Measurements from ENCODE around the gene EDN2.

EDN2 gene

DNA sequence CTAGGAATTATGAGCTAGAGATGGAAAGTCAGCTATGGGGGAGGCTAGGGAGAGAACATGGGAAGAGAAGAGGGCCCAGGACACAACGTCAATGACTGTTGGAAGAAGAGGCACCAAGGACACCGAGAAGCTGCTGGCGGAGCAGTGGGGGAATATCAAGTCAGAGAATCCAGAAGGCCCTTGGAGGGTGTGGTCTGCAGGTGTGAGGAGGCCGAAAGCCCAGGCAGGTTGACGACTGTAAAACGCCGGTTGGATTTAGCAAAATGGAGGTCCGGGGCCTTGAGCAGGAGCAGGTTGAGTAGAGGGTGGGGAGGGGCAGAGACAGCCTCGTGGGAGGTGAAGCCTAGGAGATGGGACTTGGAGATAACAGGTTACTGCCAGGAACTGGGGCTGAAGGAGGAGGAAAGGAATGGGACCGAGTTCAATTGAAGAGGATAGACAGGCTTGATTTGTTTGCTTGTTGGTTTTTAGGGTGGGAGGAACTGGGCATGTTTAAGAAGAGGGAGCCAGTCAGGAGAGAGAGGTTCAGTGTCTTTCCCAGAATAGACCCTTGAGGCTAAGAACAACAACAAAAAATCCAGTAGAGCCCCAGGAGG lies 35.1 kb downstream of the EDN2 start:
- H2AFZ ChIP-seq (ENCODE audit: low read depth, low read length): no peak overlapping the region
- no peak overlapping the region for H3K4me3 ChIP-seq (ENCODE audit: insufficient read depth in 1 of 2, low read depth in 1 of 2, low read length in 2 of 2)
- no peak overlapping the region for H2BK120ac ChIP-seq (ENCODE audit: low read depth, low read length)
- H3K36me3 ChIP-seq (ENCODE audit: control insufficient read depth in 1 of 2, insufficient read depth in 2 of 2, low read depth in 1 of 2, low read length in 2 of 2): no peaks in the 10 kb centered on the region
- peaks cover 10% of the 10 kb centered on the region for H3K4me1 ChIP-seq (ENCODE audit: control insufficient read depth, insufficient read depth, low read depth, low read length)
- H3K23ac ChIP-seq (ENCODE audit: low read length in 2 of 2): no peak overlapping the region
- H3K14ac ChIP-seq (ENCODE audit: low read length in 2 of 2): no peak overlapping the region
- no peak overlapping the region for H2BK12ac ChIP-seq (ENCODE audit: low read length in 2 of 2)
- H3K4ac ChIP-seq (ENCODE audit: low read depth in 1 of 2, low read length in 2 of 2): no peak overlapping the region
- H3K9me3 ChIP-seq (ENCODE audit: control insufficient read depth, low read length): peaks cover 7% of the 10 kb centered on the region
- peaks cover 20 to 25% of the 10 kb centered on the region in 2 experiments for H3K27me3 ChIP-seq (ENCODE audit: control insufficient read depth in 1 of 2, insufficient read depth in 1 of 2, low read length in 2 of 2)
- H3K79me1 ChIP-seq (replicated peaks; ENCODE audit: low read length, poor library complexity, severe bottlenecking): no peaks in the 10 kb centered on the region
- H4K8ac ChIP-seq (ENCODE audit: low read length): no peak overlapping the region
- DNase-seq: no peak
- H3K18ac ChIP-seq (ENCODE audit: low read depth in 1 of 2, low read length in 2 of 2): no peak overlapping the region
- H3K4me2 ChIP-seq (ENCODE audit: low read length, poor library complexity, severe bottlenecking): no peak overlapping the region
- no peak overlapping the region for H2BK15ac ChIP-seq (ENCODE audit: low read depth, poor library complexity, severe bottlenecking)
- 86% methylated on average over 10 of the region's 10 CpGs for WGBS
- no peak overlapping the region for H3K27ac ChIP-seq (ENCODE audit: low read length, poor library complexity, severe bottlenecking)
- no peak overlapping the region for H3K9ac ChIP-seq (ENCODE audit: low read length)
- H4K91ac ChIP-seq (ENCODE audit: low read length): no peak overlapping the region
- H2AK5ac ChIP-seq (ENCODE audit: low read length, severe bottlenecking): no peak overlapping the region
- no peak overlapping the region for H2BK5ac ChIP-seq (ENCODE audit: low read depth, low read length, poor library complexity, severe bottlenecking)

DNA sequence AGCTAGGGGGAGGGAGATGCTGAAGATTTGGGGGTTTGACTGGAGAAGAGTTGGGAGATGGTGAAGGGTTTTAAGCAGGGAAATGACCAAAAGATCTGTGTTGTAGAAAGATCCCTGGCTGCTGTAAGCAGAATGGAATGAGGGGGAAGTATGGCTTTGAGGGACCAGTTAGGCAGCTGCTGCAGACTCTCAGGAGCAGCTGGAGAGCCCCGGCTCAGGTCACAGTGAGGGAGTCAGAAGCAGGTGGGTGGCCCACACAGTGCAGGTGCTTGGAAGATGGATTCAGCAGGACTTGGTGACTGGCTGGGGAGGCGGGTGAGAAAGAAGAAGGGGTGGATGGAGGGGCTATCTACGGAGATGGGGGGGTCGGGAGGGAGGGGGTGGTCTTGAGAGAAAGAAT lies 35.7 kb downstream of the EDN2 start:
- Histone ChIP-seq H3K4me1 (ENCODE audit: control insufficient read depth, insufficient read depth, low read depth, low read length) (peaks cover 8% of the 10 kb centered on the region), H3K9me3 (ENCODE audit: control insufficient read depth, low read length) (peaks cover 11% of the 10 kb centered on the region), H2AK5ac (ENCODE audit: low read length, severe bottlenecking) (no peak overlapping the region), H3K18ac (ENCODE audit: low read depth in 1 of 2, low read length in 2 of 2) (no peak overlapping the region), H4K91ac (ENCODE audit: low read length) (no peak overlapping the region), H2BK12ac (ENCODE audit: low read length in 2 of 2) (no peak overlapping the region), H3K4ac (ENCODE audit: low read depth in 1 of 2, low read length in 2 of 2) (no peak overlapping the region), H3K4me2 (ENCODE audit: low read length, poor library complexity, severe bottlenecking) (no peak overlapping the region), H2BK120ac (ENCODE audit: low read depth, low read length) (no peak overlapping the region), H3K14ac (ENCODE audit: low read length in 2 of 2) (no peak overlapping the region), H3K9ac (ENCODE audit: low read length) (no peak overlapping the region), H3K27me3 (ENCODE audit: control insufficient read depth in 1 of 2, insufficient read depth in 1 of 2, low read length in 2 of 2) (peaks cover 20 to 25% of the 10 kb centered on the region in 2 experiments), H4K8ac (ENCODE audit: low read length) (no peak overlapping the region), H2BK15ac (ENCODE audit: low read depth, poor library complexity, severe bottlenecking) (no peak overlapping the region), H3K23ac (ENCODE audit: low read length in 2 of 2) (no peak overlapping the region), H3K27ac (ENCODE audit: low read length, poor library complexity, severe bottlenecking) (no peak overlapping the region), H2AFZ (ENCODE audit: low read depth, low read length) (no peak overlapping the region), H3K4me3 (ENCODE audit: insufficient read depth in 1 of 2, low read depth in 1 of 2, low read length in 2 of 2) (no peak overlapping the region), H3K79me1 (replicated peaks; ENCODE audit: low read length, poor library complexity, severe bottlenecking) (no peaks in the 10 kb centered on the region), H3K36me3 (ENCODE audit: control insufficient read depth in 1 of 2, insufficient read depth in 2 of 2, low read depth in 1 of 2, low read length in 2 of 2) (no peaks in the 10 kb centered on the region), H2BK5ac (ENCODE audit: low read depth, low read length, poor library complexity, severe bottlenecking) (no peak overlapping the region)
- DNase-seq: no peak
- 83% methylated on average over 4 of the region's 4 CpGs for WGBS

DNA sequence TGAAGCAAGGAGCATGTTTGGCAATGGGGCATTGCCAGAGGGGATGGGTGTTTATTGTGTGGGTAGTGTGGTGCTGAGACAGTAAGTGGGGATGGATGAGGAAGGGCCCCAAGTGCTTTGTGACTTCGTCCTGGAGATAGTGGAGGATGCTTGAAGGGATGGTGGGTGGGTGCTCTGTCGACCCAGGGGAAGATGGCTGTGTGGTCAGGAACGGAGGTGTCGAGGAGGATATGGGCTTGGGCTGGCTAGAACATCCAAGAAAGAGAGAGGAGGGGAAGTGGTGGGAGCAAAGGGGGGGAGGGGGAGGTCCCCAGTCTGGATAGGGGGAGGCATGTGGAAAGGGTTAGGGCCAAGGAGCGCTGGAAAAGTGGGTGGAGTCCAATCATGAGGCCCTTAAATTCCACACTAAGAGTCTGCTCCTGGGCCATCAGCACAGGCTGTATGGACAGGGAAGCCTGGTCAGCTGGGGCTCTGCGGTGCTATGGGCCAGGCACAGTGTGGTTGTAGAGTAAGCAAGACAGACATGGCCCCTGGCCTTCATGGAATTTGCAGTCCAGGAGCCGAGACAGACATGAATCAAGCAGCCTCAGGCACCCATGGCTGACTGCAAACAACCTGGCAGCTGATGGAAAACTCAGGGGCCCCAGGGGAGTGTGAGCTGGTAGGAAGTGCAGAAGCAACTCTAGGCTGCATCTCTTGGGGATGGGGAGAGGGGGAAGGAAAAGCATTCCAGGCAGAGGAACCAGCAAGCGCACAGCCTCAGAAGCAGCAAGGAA lies 36.3 kb downstream of the EDN2 start:
- WGBS: 78% methylated on average over 8 of the region's 8 CpGs
- Histone ChIP-seq H3K27me3 (ENCODE audit: control insufficient read depth in 1 of 2, insufficient read depth in 1 of 2, low read length in 2 of 2) (peaks cover 20 to 25% of the 10 kb centered on the region in 2 experiments), H2BK5ac (ENCODE audit: low read depth, low read length, poor library complexity, severe bottlenecking) (no peak overlapping the region), H3K9ac (ENCODE audit: low read length) (no peak overlapping the region), H3K36me3 (ENCODE audit: control insufficient read depth in 1 of 2, insufficient read depth in 2 of 2, low read depth in 1 of 2, low read length in 2 of 2) (no peaks in the 10 kb centered on the region), H2BK120ac (ENCODE audit: low read depth, low read length) (no peak overlapping the region), H3K79me1 (replicated peaks; ENCODE audit: low read length, poor library complexity, severe bottlenecking) (no peaks in the 10 kb centered on the region), H3K4me1 (ENCODE audit: control insufficient read depth, insufficient read depth, low read depth, low read length) (peaks cover 8% of the 10 kb centered on the region), H4K91ac (ENCODE audit: low read length) (no peak overlapping the region), H3K9me3 (ENCODE audit: control insufficient read depth, low read length) (peaks cover 11% of the 10 kb centered on the region), H2AK5ac (ENCODE audit: low read length, severe bottlenecking) (no peak overlapping the region), H3K14ac (ENCODE audit: low read length in 2 of 2) (no peak overlapping the region), H3K27ac (ENCODE audit: low read length, poor library complexity, severe bottlenecking) (no peak overlapping the region), H2BK15ac (ENCODE audit: low read depth, poor library complexity, severe bottlenecking) (no peak overlapping the region), H2BK12ac (ENCODE audit: low read length in 2 of 2) (peak overlapping the region in 1 of 2 experiments; percentile 12), H3K18ac (ENCODE audit: low read depth in 1 of 2, low read length in 2 of 2) (peak overlapping the region in 1 of 2 experiments; percentile 38), H3K4ac (ENCODE audit: low read depth in 1 of 2, low read length in 2 of 2) (no peak overlapping the region), H3K4me2 (ENCODE audit: low read length, poor library complexity, severe bottlenecking) (no peak overlapping the region), H2AFZ (ENCODE audit: low read depth, low read length) (no peak overlapping the region), H3K23ac (ENCODE audit: low read length in 2 of 2) (no peak overlapping the region), H3K4me3 (ENCODE audit: insufficient read depth in 1 of 2, low read depth in 1 of 2, low read length in 2 of 2) (no peak overlapping the region), H4K8ac (ENCODE audit: low read length) (no peak overlapping the region)
- peak; percentile 23 for DNase-seq

DNA sequence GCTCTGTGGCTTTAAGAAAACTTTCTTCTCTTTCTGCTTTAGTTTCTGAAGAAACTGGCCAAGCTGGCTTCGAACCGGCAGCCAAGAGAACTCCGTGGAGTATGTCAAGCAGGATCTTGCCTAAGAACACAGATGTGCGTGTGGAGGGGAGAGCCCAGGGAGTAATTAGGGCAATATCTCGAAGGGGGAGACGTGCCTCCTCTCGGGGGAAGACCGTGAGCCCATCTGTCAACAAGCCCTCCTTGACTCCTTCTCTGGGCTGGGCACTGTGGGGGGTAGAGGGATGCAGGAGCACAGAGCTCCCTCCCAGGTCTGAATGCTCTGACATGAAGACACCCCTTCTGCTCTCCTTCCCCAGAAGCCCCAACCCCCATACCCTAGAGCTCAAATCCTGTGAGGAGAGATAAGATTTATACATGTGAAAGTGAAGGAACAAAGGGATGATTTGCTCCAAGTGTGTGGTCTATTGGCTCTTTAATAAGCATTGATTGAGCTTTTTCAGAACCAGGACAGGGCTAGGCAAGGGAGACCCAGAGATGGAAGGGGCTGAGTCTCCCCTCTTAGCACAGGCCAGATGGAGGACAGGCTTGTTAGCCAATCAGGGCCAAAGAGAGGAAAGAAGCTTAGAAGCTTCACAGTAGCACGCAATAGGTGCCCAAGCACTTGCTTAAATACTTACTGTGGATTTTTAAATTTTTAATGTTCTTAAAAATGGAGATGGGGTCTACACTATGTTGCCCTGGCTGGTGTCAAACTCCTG lies 37.5 kb downstream of the EDN2 start:
- Histone ChIP-seq H3K4me1 (ENCODE audit: control insufficient read depth, insufficient read depth, low read depth, low read length) (peaks cover 8% of the 10 kb centered on the region), H4K8ac (ENCODE audit: low read length) (no peak overlapping the region), H2BK15ac (ENCODE audit: low read depth, poor library complexity, severe bottlenecking) (no peak overlapping the region), H3K4me2 (ENCODE audit: low read length, poor library complexity, severe bottlenecking) (no peak overlapping the region), H3K27ac (ENCODE audit: low read length, poor library complexity, severe bottlenecking) (no peak overlapping the region), H3K14ac (ENCODE audit: low read length in 2 of 2) (no peak overlapping the region), H2BK12ac (ENCODE audit: low read length in 2 of 2) (no peak overlapping the region), H2BK5ac (ENCODE audit: low read depth, low read length, poor library complexity, severe bottlenecking) (no peak overlapping the region), H3K9me3 (ENCODE audit: control insufficient read depth, low read length) (peaks cover 11% of the 10 kb centered on the region), H3K18ac (ENCODE audit: low read depth in 1 of 2, low read length in 2 of 2) (no peak overlapping the region), H3K4ac (ENCODE audit: low read depth in 1 of 2, low read length in 2 of 2) (no peak overlapping the region), H3K4me3 (ENCODE audit: insufficient read depth in 1 of 2, low read depth in 1 of 2, low read length in 2 of 2) (no peak overlapping the region), H2AFZ (ENCODE audit: low read depth, low read length) (no peak overlapping the region), H3K9ac (ENCODE audit: low read length) (no peak overlapping the region), H3K23ac (ENCODE audit: low read length in 2 of 2) (no peak overlapping the region), H2BK120ac (ENCODE audit: low read depth, low read length) (no peak overlapping the region), H3K79me1 (replicated peaks; ENCODE audit: low read length, poor library complexity, severe bottlenecking) (no peaks in the 10 kb centered on the region), H2AK5ac (ENCODE audit: low read length, severe bottlenecking) (no peak overlapping the region), H4K91ac (ENCODE audit: low read length) (no peak overlapping the region), H3K36me3 (ENCODE audit: control insufficient read depth in 1 of 2, insufficient read depth in 2 of 2, low read depth in 1 of 2, low read length in 2 of 2) (no peaks in the 10 kb centered on the region), H3K27me3 (ENCODE audit: control insufficient read depth in 1 of 2, insufficient read depth in 1 of 2, low read length in 2 of 2) (peaks cover 20 to 25% of the 10 kb centered on the region in 2 experiments)
- WGBS: 81% methylated on average over 9 of the region's 9 CpGs
- no peak for DNase-seq

Data from mesenchymal stem cell (in vitro differentiated cells and primary cell).